HG03565 (cell line): ENCODE results near the gene SMIM41.

ENCODE experiments used
- ATAC-seq: cut with Tn5 transposase; IDR thresholded peaks from one replicate; pipeline ENCODE4 v1.9.1; 2021; ENCODE audit warnings: mild to moderate bottlenecking, moderate library complexity; ENCODE audit not compliant: unreplicated experiment

Gene SMIM41

GRCh38 chr12:52050758-52051541, 28.6 kb upstream of the SMIM41 start, which contains the start of gene NR4A1:
TSS of gene NR4A1 (plus strand) at chr12:52051442. CDS start at chr12:52054329, 2,887 bp downstream.
- peak; percentile 55 for ATAC-seq

- ATAC-seq: no peak
Measured at GRCh38 chr12:52052468-52053186, 26.9 kb upstream of the SMIM41 start.

GRCh38 chr12:52053536-52054209, 25.8 kb upstream of the SMIM41 start:
- ATAC-seq: no peak

GRCh38 chr12:52054231-52054832, 25.2 kb upstream of the SMIM41 start:
- ATAC-seq: no peak

GRCh38 chr12:52054833-52055730, 24.4 kb upstream of the SMIM41 start:
- no peak for ATAC-seq

GRCh38 chr12:52055731-52056711, 23.5 kb upstream of the SMIM41 start:
- ATAC-seq: no peak

- no peak for ATAC-seq
Measured at GRCh38 chr12:52056801-52057637, 22.5 kb upstream of the SMIM41 start.

GRCh38 chr12:52057638-52058576, 21.6 kb upstream of the SMIM41 start:
- ATAC-seq: no peak

GRCh38 chr12:52058631-52059361, 20.7 kb upstream of the SMIM41 start:
- ATAC-seq: no peak

GRCh38 chr12:52059582-52060497, 19.7 kb upstream of the SMIM41 start:
- ATAC-seq: no peak

- ATAC-seq: no peak
Measured at GRCh38 chr12:52060498-52061177, 18.9 kb upstream of the SMIM41 start.

- no peak for ATAC-seq
Measured at GRCh38 chr12:52061470-52062166, 17.9 kb upstream of the SMIM41 start.

- ATAC-seq: no peak
Measured at GRCh38 chr12:52062167-52063081, 17.1 kb upstream of the SMIM41 start.
